Prostate gland (tissue), 2 donors: ENCODE results near the gene SRD5A1. TPM values are rescaled to one million over a fixed set of nuclear protein-coding genes. Genes with fewer than 3 reads are reported as not detected.

Experiments used
- DNase-seq: peaks from one replicate; pipeline ENCODE4 v3.0.0-alpha.2; 2019; ENCODE audit warnings: low spot score
- H3K27ac ChIP-seq, 2 donors: fragments of 200-600 bp; sonication (generic); 2 replicates each; pipeline ENCODE4 v1.5.1; 2017 to 2019
- H3K27me3 ChIP-seq: fragments of 200-600 bp; sonication (generic); replicated peaks from 2 replicates; pipeline ENCODE4 v1.5.1; 2019; ENCODE audit not compliant: insufficient read depth
- H3K36me3 ChIP-seq, 2 donors: fragments of 200-600 bp; sonication (generic); 1 replicate in 1 of 2; 2 replicates in 1 of 2; pipeline versions ENCODE4 v1.5.1 to v1.8.1; 2017 to 2019
- H3K4me1 ChIP-seq: fragments of 200-600 bp; sonication (generic); replicated peaks from 2 replicates; pipeline ENCODE4 v1.5.1; 2019
- H3K4me3 ChIP-seq, 2 donors: fragments of 200-600 bp; sonication (generic); 2 replicates each; pipeline ENCODE4 v1.5.1; 2017 to 2019
- H3K9me3 ChIP-seq: fragments of 200-600 bp; sonication (generic); 2 replicates; pipeline ENCODE4 v1.5.1; 2017
- CTCF ChIP-seq, 4 experiments: fragments of 200-600 bp in 2 of 4; fragments of 450-650 bp in 2 of 4; sonication (generic) in 2 of 4; IDR thresholded peaks; 1 replicate in 3 of 4; 2 replicates in 1 of 4; pipeline ENCODE4 v1.5.1; 2016 to 2019; ENCODE audit warnings: antibody characterized with exemption in 4 of 4, mild to moderate bottlenecking in 2 of 4, moderate library complexity in 2 of 4
- POLR2A ChIP-seq: fragments of 450-650 bp; IDR thresholded peaks from one replicate; pipeline ENCODE4 v1.6.1; 2016; ENCODE audit warnings: antibody characterized with exemption, mild to moderate bottlenecking
- POLR2AphosphoS5 ChIP-seq: sonication (generic); formaldehyde crosslinking; IDR thresholded peaks from one replicate; pipeline ENCODE4 v1.6.1; 2017; ENCODE audit warnings: antibody characterized with exemption
- WGBS: methylation state at CpG from one replicate; pipeline ENCODE4 v1.1.5; 2018; 5-methylcytosine and 5-hydroxymethylcytosine counted together
- intact Hi-C: fragments of 100-400 bp; cut with DNase I; formaldehyde crosslinking; loops from one replicate; pipeline ENCODE4 v1.14.2; 2022
- total RNA-seq, 2 donors: library from RNA; depleted of rRNA; stranded (reverse); fragments of >200 nt; gene quantifications; one replicate each; pipeline ENCODE4 v1.1.0, GENCODE V29; 2016

SRD5A1 gene
- total RNA-seq, 2 donors from 2014 or later: 9.4 to 29.3 TPM

GRCh38 chr5:6592601-6593000 lies 40.6 kb upstream of the SRD5A1 start:
- no peaks in the 10 kb centered on the region for H3K27me3 ChIP-seq
- no peaks in the 10 kb centered on the region for H3K36me3 ChIP-seq

GRCh38 chr5:6593148-6594016 lies 39.9 kb upstream of the SRD5A1 start:
- no peak overlapping the region for H3K27ac ChIP-seq
- no peak for TF ChIP-seq POLR2A
- H3K36me3 ChIP-seq: no peaks in the 10 kb centered on the region
- no peak for DNase-seq
- H3K4me3 ChIP-seq: no peak overlapping the region
- WGBS: 85% methylated on average over 11 of the region's 14 CpGs
- no peaks in the 10 kb centered on the region for H3K27me3 ChIP-seq
- intact Hi-C loops: no loop called here
- no peaks in the 10 kb centered on the region for H3K9me3 ChIP-seq
- no peaks in the 10 kb centered on the region for H3K4me1 ChIP-seq

More at GRCh38 chr5:6592601-6593000, 40.6 kb upstream of the SRD5A1 start:
- Histone ChIP-seq H3K27ac (no peak overlapping the region), H3K4me3 (no peak overlapping the region), H3K9me3 (no peaks in the 10 kb centered on the region), H3K4me1 (no peaks in the 10 kb centered on the region)
- no peak for TF ChIP-seq POLR2A
- no peak for TF ChIP-seq POLR2AphosphoS5
- TF ChIP-seq CTCF (IDR thresholded peaks at IDR 0.05): no peak
- 54% methylated on average over 3 of the region's 3 CpGs for WGBS
- intact Hi-C loops: no loop called here
- no peak for DNase-seq

GRCh38 chr5:6594066-6594465 lies 39.2 kb upstream of the SRD5A1 start:
- no peaks in the 10 kb centered on the region for H3K9me3 ChIP-seq
- H3K4me1 ChIP-seq: no peaks in the 10 kb centered on the region
- no peak overlapping the region for H3K27ac ChIP-seq
- TF ChIP-seq POLR2AphosphoS5: no peak
- no peak for TF ChIP-seq POLR2A
- TF ChIP-seq CTCF (IDR thresholded peaks at IDR 0.05): no peak
- no peak overlapping the region for H3K4me3 ChIP-seq
- WGBS: 88% methylated on average over 6 of the region's 6 CpGs
- intact Hi-C loops: no loop called here
- H3K36me3 ChIP-seq: no peaks in the 10 kb centered on the region
- H3K27me3 ChIP-seq: no peaks in the 10 kb centered on the region
- DNase-seq: no peak

GRCh38 chr5:6595405-6595804 lies 37.8 kb upstream of the SRD5A1 start:
- TF ChIP-seq CTCF (IDR thresholded peaks at IDR 0.05): no peak
- no peak for TF ChIP-seq POLR2A
- TF ChIP-seq POLR2AphosphoS5: no peak
- Histone ChIP-seq H3K4me3 (no peak overlapping the region), H3K36me3 (peaks cover 0 to 3% of the 10 kb centered on the region in 2 donors), H3K9me3 (no peaks in the 10 kb centered on the region), H3K27ac (no peak overlapping the region), H3K27me3 (no peaks in the 10 kb centered on the region), H3K4me1 (no peaks in the 10 kb centered on the region)
- no peak for DNase-seq
- intact Hi-C loops: no loop called here
- WGBS: 33% methylated on average over 3 of the region's 3 CpGs

GRCh38 chr5:6596388-6596787 lies 36.9 kb upstream of the SRD5A1 start:
- Histone ChIP-seq H3K4me1 (no peaks in the 10 kb centered on the region), H3K27me3 (no peaks in the 10 kb centered on the region), H3K9me3 (no peaks in the 10 kb centered on the region), H3K27ac (no peak overlapping the region), H3K4me3 (no peak overlapping the region), H3K36me3 (peaks cover 0 to 6% of the 10 kb centered on the region in 2 donors)
- WGBS: 94% methylated on average over 5 of the region's 5 CpGs
- no peak for DNase-seq
- intact Hi-C loops: no loop called here
- TF ChIP-seq CTCF (IDR thresholded peaks at IDR 0.05) (no peak), POLR2AphosphoS5 (no peak), POLR2A (no peak)
